ENCODE results near the gene NKX2-2.

DNA sequence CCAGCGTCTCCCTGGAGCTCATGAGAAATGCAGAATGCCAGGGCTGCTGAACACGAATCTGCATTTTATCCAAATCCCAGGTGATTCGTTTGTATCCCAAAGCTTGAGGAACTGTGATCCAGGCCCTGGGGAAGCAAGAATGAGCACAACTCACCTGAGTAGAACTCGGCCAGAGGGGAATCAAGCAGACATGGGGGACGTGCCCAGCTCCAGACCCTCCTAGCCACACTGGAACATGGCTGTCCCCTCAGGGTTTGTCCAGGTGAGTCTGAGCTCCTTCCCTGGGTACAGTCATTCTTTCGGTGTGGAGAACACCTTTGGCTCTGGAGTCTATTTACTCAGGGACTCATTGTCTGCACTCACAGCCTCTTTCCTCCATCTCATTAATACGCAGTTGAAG lies 13.3 kb downstream of the NKX2-2 start:
- TF ChIP-seq POLR2AphosphoS5 (IDR thresholded peaks at IDR 0.05; ENCODE audit: borderline replicate concordance, low read depth, low read length) (no peak), EZH2 (IDR thresholded peaks at IDR 0.05) (no peak)

All from SK-N-MC (cell line).